Dermis lymphatic vessel endothelial cell (primary cell): ENCODE measurements around the gene NXF3. TPM values are rescaled to one million over a fixed set of nuclear protein-coding genes. Genes with fewer than 3 reads are reported as not detected.

ENCODE experiments used
- total RNA-seq: library from RNA; depleted of rRNA; stranded (reverse); fragments of >200 nt; gene quantifications from 2 replicates; pipeline ENCODE4 v1.2.1, GENCODE V29; 2014

The NXF3 gene
- not detected in 2 replicates for total RNA-seq

GRCh38 chrX:103092942-103093341 is at the start of gene NXF3:
Gene NXF3 (minus strand): TSS chrX:103093143. CDS start chrX:103093023, 120 bp downstream.

GRCh38 chrX:103063918-103064434 is 29.0 kb downstream of the NXF3 start, which contains the start of gene BEX1:
Gene BEX1 (minus strand): TSS chrX:103064171. CDS start chrX:103063274, 897 bp downstream.

Other genes starting within 250 kb of the NXF3 start
- 0.22 and 0.26 TPM in 2 replicates for gene RAB40AL, start 155.9 kb downstream of the NXF3 start, total RNA-seq
- gene BEX1, start 29.0 kb downstream of the NXF3 start, total RNA-seq = 0.33 TPM in 1 of 2 replicates, not detected in the other
- gene BEX4, start 122.0 kb upstream of the NXF3 start, total RNA-seq = 26.5 and 31.6 TPM in 2 replicates
- 68.8 and 88.4 TPM in 2 replicates for gene TCEAL8, start 162.0 kb upstream of the NXF3 start, total RNA-seq
- gene TCEAL5, start 183.6 kb upstream of the NXF3 start, total RNA-seq = not detected in 2 replicates
- 1.3 and 4.4 TPM in 2 replicates for gene BEX2, start 217.8 kb upstream of the NXF3 start, total RNA-seq
- gene TCEAL7, start 237.1 kb upstream of the NXF3 start, total RNA-seq = 0.11 TPM in 1 of 2 replicates, not detected in the other